Vagina (tissue), 2 donors: ENCODE measurements around the gene ADARB1.

Experiments
- POLR2A ChIP-seq, 2 donors: fragments of 450-650 bp; IDR thresholded peaks; one replicate each; pipeline ENCODE4 v1.6.1; 2017; ENCODE audit warnings: antibody characterized with exemption in 2 of 2, mild to moderate bottlenecking in 2 of 2, moderate library complexity in 2 of 2
- TF ChIP-seq, protein P1 (sequence below), 3 experiments: fragments of 450-650 bp in 2 of 3; fragments of 200-600 bp in 1 of 3; sonication (generic) in 1 of 3; IDR thresholded peaks; one replicate each; pipeline ENCODE4 v1.5.1; 2017 to 2019; ENCODE audit warnings: antibody characterized with exemption in 3 of 3, mild to moderate bottlenecking in 2 of 3, moderate library complexity in 2 of 3

DNA sequence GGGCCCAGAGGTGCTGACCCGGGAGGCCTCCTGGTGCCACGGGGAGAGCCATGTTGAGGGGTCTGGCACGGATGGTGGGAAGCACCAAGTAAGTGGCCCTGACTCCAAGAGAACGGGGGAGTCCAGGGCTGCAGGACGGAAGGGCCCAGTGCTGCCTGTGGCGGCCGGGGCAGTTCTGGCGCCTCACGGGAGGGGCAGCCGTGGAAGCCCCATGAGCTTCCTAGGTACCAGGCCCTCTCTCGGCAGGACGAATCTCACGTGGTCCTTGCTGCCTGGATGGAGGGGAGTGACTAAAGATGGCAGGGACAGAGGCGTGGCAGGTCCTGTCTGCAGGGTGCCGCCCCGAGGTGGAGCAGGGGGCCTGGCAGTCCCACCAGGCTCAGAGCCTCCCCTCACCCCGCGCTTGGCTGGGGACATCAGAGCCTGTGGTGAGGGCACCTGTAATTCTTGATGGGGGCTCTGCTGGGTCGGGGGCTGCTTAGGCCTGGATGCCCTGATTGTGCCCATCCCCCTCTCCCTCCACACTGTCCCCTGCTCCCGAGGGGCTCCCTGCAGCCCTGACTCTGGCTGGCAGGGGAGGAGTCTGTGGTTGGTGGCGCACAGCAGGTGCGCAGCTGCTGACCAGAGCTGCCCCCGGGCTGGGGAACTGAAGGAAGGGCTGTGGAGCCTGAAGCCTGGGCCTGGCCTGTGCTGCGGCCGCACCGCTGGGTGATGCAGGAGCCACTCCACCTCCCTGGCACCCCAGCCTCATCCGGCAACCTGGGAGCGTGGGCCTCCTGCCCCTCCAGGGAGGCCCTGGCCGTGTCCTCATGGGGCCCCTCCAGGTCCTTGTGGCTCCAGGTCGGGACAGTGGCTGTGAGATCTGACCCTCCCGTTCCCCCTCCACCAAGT is 181.9 kb downstream of the ADARB1 start:
- no peak for TF ChIP-seq POLR2A (IDR thresholded peaks at IDR 0.05)
- TF ChIP-seq, protein P1, sequence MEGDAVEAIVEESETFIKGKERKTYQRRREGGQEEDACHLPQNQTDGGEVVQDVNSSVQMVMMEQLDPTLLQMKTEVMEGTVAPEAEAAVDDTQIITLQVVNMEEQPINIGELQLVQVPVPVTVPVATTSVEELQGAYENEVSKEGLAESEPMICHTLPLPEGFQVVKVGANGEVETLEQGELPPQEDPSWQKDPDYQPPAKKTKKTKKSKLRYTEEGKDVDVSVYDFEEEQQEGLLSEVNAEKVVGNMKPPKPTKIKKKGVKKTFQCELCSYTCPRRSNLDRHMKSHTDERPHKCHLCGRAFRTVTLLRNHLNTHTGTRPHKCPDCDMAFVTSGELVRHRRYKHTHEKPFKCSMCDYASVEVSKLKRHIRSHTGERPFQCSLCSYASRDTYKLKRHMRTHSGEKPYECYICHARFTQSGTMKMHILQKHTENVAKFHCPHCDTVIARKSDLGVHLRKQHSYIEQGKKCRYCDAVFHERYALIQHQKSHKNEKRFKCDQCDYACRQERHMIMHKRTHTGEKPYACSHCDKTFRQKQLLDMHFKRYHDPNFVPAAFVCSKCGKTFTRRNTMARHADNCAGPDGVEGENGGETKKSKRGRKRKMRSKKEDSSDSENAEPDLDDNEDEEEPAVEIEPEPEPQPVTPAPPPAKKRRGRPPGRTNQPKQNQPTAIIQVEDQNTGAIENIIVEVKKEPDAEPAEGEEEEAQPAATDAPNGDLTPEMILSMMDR (IDR thresholded peaks at IDR 0.05), result no peak
